Measurements from ENCODE around the gene BCAT1.

GRCh38 chr12:24991209-24992049, 42.5 kb upstream of the BCAT1 start:
- TF ChIP-seq CTCF (IDR thresholded peaks at IDR 0.05; ENCODE audit: control extremely low read depth in 1 of 3, insufficient read depth in 1 of 3, low read depth in 1 of 3, low read length in 3 of 3), result peak in 2 of 3 experiments; percentile 48 to 55; a peak in 2 of 4 replicates
- TF ChIP-seq CHD1 (IDR thresholded peaks at IDR 0.05; ENCODE audit: low read depth, low read length), result no peak
- no peak for TF ChIP-seq HDAC2 (IDR thresholded peaks at IDR 0.05; ENCODE audit: borderline replicate concordance in 1 of 2, low read depth in 2 of 2, low read length in 2 of 2)
- no peak for TF ChIP-seq TBP (IDR thresholded peaks at IDR 0.05; ENCODE audit: low read depth, low read length)
- TF ChIP-seq SP1 (IDR thresholded peaks at IDR 0.05; ENCODE audit: low read depth, low read length), result no peak
- no peak for TF ChIP-seq EZH2 (IDR thresholded peaks at IDR 0.05; ENCODE audit: low read depth, low read length, severe bottlenecking)
- no peak for TF ChIP-seq POLR2A (IDR thresholded peaks at IDR 0.05; ENCODE audit: control extremely low read depth in 1 of 2, low read depth in 2 of 2, low read length in 2 of 2)
- TF ChIP-seq MAX (IDR thresholded peaks at IDR 0.05), result no peak

Data from H1 (cell line).